HG02884 (cell line): ENCODE data around the gene TPMT.
A peak's percentile ranks its signal among the peaks of the same experiment; 100 is the strongest.

Experiments
- ATAC-seq: cut with Tn5 transposase; IDR thresholded peaks from one replicate; pipeline ENCODE4 v1.9.1; 2021; ENCODE audit warnings: mild to moderate bottlenecking, moderate library complexity; ENCODE audit not compliant: unreplicated experiment

The TPMT gene

GRCh38 chr6:18117136-18117535 lies 37.7 kb downstream of the TPMT start:
- ATAC-seq: no peak

GRCh38 chr6:18115356-18115755 lies 39.5 kb downstream of the TPMT start:
- ATAC-seq: peak; percentile 69

- no peak for ATAC-seq
Measured at GRCh38 chr6:18110162-18110561, 44.7 kb downstream of the TPMT start.

- ATAC-seq: no peak
Measured at GRCh38 chr6:18107061-18107460, 47.8 kb downstream of the TPMT start.

GRCh38 chr6:18102783-18103509 lies 51.9 kb downstream of the TPMT start:
- no peak for ATAC-seq

- no peak for ATAC-seq
Measured at GRCh38 chr6:18101873-18102272, 53.0 kb downstream of the TPMT start.

- ATAC-seq: no peak
Measured at GRCh38 chr6:18101271-18101670, 53.6 kb downstream of the TPMT start.

- no peak for ATAC-seq
Measured at GRCh38 chr6:18100296-18100695, 54.6 kb downstream of the TPMT start.

- no peak for ATAC-seq
Measured at GRCh38 chr6:18099511-18099910, 55.4 kb downstream of the TPMT start.

- ATAC-seq: no peak
Measured at GRCh38 chr6:18096423-18096822, 58.5 kb downstream of the TPMT start.

- no peak for ATAC-seq
Measured at GRCh38 chr6:18091382-18091781, 63.5 kb downstream of the TPMT start.

- no peak for ATAC-seq
Measured at GRCh38 chr6:18090349-18090786, 64.5 kb downstream of the TPMT start.

GRCh38 chr6:18088419-18089296 lies 66.2 kb downstream of the TPMT start:
- no peak for ATAC-seq

- no peak for ATAC-seq
Measured at GRCh38 chr6:18087396-18088165, 67.3 kb downstream of the TPMT start.

GRCh38 chr6:18081025-18081668 lies 73.7 kb downstream of the TPMT start:
- ATAC-seq: no peak

- no peak for ATAC-seq
Measured at GRCh38 chr6:18080544-18080943, 74.3 kb downstream of the TPMT start.

- no peak for ATAC-seq
Measured at GRCh38 chr6:18078866-18079265, 76.0 kb downstream of the TPMT start.
